Stimulated activated CD4-positive, alpha-beta T cell treated with anti-CD3 and anti-CD28 coated beads, TNF-alpha, amount 100 ng/mL, for 1 hour (primary cell): ENCODE measurements around the gene CD79A.
"Not testable (repeated sequence)": the region's sequence is repeated elsewhere in the genome, so short reads cannot be mapped to it uniquely, and the experiment has no call there.

ENCODE experiments used
- DNase-seq, 3 donors: peaks; one replicate each; pipeline ENCODE4 v3.0.0-alpha.2; 2020; ENCODE audit warnings: low read depth in 3 of 3, low spot score in 1 of 3

The CD79A gene

DNA sequence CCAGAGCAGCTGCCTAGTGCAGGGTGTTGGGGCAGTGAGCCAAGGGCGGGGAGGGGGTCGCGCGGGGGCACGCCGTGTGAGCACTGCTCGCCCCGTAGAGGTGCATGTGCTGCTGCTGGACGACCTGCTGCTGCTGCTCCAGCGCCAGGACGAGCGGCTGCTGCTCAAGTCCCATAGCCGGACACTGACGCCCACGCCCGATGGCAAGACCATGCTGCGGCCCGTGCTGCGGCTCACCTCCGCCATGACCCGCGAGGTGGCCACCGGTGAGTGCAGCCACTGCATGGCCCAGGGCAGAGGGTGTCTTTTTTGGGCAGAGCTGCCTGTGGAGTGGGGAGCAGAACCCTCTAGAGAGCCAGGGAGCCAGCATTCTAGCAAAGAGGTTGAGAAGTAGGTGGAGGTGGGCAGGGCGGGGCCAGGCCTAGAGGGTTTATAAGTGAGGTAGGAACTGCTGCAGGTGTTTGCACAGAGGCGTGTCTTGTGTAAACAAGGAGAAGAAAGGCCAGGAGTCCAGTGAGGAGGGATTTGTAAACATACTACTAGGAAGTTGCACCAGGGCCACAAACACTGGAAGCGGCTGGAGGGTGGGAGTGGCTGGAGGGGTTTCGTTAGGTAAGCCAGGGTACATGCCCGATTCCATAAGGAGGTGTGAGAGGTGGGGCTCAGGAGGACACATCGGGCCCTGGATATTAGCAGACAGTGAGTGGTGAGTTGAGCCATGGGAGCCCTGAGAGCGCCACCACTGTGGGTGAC lies 27.2 kb downstream of the CD79A start:
- no peak for DNase-seq

DNA sequence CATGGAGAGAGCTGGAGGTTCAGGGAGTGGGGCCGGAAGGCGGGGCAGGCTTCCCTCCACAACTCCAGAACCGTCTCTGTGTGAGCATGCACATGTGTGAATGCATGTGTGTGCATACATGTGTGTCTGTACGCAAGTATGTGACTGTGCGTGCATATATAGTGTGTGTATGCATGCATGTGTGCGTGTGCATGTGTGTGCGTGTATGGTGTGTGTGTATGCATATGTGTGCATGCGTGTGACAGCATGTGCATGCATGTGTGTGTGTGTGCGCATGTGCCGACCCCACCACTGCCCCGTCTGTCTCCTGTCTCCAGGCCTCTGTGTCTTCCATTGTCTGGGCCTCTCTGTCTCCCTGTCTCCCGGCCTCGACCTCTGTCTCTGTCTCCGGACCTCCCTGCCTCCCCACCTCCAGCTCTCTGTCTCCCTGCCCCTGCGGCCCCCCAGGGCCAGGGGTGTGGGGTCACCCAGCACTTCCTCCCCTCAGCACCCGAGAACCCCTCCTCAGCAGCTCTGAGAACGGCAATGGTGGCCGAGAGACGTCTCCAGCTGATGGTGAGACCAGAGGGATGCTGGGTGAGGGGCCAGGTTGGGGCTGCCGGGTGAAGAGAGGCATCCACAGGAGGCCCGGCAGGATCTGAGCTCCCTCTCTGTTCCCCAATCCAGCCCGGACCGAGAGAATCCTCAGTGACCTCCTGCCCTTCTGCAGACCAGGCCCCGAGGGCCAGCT lies 28.4 kb downstream of the CD79A start:
- no peak for DNase-seq

DNA sequence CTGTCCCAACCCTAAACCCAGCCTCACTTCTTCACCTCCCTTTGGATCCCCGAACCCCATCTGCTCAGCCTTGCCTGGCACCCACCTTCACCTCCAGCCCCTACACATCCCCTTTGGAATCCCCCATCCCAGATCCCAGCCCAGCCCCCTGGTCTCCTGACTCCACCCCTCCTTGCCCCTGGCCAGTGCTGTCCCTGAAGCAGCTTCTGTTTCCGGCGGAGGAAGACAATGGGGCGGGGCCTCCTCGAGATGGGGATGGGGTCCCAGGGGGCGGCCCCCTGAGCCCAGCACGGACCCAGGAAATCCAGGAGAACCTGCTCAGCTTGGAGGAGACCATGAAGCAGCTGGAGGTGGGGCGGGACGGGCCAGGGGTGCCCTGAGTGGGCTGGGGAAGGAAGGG lies 29.2 kb downstream of the CD79A start:
- no peak for DNase-seq

DNA sequence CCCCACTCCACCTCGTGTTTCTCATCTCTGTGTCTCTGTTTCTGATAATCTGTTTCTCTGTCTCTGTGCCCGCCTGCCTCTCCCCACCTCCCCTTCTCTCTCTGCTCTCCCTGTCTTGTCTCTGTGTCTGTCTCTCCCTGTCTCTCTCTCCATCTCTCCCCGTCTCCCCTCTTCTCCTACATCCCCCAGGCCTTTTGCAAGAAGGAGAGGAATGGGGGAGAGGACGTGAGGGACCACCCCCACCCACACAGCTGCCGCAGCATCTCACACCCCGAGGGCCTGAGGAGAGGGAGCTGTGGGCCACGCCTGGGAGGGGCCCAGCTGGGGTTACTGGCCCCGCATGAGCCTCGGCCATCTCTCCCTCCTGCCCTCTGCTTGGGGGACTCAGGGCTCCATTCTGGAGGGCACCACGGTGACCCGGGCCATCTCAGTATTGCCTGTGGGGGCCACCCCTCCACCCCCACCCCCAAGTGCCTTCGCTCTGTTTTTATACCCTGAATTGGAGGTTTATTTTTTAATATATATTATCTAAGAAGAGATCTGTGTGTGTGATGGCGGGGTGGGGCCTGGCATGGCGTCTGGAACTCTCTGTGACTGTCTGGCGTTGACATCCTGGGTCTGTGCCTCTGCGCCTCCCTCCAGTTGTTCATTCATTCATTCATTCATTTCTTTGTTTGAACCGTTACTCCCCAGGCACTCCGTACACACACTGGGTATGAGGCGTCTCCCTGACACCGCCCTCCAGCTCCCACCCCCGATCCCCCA lies 30.0 kb downstream of the CD79A start:
- no peak for DNase-seq

DNA sequence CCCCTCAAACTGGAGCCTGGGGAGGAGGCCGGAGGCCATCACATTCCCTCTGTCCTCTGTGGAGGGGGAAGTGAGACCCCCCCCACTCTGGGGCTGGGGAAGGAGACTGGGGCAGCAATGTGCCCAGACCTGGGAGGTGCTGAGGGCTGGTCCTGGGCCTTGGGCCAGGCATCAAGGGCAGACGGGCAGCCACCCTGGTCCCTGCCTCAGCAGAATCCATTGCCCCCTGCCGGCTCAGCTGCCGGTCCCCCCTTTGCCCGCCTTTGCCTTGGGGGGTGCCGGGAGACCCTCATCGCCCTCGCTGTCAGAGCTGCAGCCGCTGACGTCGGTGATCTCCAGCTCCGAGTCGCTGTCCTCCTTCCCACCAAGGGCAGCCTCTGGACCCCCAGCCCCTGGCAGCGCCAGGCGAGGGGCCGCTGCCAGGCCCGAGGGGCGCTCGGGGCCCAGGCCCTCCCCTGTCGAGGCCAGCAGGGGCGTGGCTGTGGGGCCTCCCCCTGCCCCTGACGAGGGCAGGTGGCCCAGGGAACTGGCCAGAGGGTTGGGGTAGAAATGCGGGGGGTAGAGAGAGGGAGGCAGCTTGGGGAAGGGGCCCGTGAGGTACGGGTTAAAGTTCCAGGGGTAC lies 31.0 kb downstream of the CD79A start:
- no peak for DNase-seq

DNA sequence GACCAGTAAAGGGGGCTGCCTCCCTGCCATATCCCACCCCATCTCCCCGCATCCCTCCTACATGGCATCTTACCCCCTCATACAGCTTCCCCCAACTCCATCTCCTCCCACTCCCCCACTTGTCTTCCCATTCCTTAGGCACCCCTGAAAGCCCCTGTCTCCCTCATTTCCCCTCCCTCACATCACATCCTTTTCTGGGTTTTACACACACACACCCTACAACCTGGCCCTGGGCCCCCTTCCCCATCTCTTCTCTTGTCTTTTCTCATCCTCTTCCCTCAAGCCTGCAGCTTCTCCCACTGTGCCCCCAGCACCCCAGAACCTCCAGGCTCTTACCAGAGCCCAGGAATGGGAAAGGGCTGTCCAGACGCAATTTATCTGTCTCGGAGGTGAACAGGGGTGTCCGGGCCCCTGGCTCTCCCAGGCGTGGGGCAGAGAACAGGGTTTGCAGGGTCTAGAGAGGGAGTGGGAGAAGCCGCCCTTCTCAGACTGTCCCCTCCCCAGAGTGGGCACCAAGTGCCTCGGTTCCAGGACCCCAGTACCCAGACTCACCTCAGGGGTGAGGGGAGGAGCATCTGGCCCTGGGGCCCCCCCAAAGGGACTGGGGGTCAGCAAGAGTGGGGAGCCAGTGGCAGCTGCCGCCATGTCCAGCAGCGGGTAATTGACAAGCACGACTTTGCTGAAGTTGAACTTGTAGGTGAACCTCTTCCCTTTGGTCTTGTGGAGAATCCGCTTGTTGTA lies 31.8 kb downstream of the CD79A start:
- DNase-seq = no peak

DNA sequence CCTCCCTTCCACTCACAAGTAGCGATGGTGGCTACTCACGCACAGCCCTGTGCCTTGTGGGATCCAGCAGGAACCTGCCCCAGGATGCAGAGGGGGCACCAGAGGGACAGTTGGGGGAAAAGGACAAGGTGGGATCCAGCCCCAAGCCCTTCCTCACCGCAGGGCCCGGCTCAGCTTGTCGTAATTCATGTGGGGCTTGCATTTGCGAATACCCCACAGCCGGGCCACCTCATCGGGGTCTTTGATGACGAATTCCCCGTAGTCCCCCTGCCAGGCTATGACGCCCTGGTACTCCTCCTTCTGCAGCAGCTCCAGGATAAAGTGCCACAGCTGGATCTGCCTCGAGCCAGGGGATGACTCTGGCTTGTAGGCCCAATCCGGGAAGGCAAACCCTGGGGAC lies 32.6 kb downstream of the CD79A start:
- DNase-seq = no peak

DNA sequence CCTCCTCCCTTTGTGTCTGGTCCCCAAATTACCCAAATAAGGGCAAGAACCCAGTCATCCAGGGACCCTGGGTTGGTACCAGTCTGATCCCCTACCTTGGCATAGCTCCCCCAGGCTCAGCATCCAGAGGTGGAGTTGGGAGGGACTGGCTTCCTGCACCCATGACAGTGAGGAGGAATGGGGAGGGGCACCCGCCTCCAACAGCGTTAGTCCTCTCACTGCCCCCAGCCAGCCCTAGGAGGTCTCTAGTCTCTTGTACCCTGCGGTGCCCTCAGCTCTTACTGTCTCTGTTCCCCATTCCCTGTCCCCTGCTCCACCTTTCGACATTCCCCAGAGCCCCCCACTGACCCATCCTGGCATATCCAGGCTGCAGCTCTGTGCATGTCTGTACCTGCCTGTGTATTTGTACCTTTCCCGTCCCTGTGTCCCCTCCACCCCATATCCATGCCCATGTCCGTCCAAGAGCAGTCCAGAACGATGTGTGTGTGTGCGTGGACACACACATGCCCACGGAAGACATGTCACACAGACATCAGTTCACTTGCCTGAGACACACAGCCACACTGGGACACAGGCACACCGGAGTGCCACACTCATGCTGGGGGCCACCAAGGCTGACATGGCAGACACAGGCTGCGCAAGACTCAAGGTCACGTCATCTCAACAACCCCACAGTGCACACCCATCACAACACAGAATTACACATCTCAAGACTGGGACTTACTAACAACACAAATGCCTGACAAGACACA lies 33.3 kb downstream of the CD79A start:
- DNase-seq = no peak

DNA sequence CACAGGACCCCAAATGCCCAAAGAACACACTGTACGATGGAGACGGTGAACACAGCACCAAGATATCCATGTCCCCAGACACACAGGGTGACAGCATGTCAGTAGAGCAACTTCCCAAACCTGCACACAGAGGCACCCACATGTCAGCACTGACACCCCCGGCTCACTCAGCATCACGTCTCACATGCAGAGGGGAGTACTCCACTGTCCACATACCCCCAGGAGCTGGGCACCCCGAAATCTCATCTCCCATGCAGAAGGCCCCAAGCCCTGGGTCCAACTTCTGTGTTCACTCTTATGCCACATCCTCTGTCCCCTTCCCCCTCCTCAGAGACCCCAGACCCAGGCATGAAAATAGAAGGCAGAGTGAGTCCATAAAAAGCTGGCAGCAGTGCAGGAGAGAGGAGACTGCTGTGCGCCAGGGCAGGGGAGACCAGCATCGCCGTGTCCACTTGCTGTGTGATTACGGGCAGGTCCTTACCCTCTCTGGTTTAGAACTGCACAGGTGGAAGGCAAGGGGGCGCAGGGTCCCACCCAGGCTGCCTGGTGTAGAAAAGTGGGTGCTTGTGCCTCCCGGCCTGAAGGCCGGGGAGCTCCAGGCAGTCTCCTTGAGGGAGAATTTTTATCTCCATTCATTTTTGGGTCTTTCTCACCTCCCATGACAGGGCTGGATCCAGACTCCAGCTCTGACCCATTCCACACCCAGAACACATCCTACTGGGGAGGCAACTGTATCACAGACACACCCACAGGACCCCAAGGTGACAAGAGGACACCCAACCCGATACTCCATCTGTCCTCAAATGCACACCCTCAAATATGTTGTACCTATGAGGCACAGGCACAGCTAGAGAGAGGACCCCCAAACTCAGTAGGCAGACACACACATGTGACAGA lies 34.2 kb downstream of the CD79A start:
- no peak for DNase-seq

DNA sequence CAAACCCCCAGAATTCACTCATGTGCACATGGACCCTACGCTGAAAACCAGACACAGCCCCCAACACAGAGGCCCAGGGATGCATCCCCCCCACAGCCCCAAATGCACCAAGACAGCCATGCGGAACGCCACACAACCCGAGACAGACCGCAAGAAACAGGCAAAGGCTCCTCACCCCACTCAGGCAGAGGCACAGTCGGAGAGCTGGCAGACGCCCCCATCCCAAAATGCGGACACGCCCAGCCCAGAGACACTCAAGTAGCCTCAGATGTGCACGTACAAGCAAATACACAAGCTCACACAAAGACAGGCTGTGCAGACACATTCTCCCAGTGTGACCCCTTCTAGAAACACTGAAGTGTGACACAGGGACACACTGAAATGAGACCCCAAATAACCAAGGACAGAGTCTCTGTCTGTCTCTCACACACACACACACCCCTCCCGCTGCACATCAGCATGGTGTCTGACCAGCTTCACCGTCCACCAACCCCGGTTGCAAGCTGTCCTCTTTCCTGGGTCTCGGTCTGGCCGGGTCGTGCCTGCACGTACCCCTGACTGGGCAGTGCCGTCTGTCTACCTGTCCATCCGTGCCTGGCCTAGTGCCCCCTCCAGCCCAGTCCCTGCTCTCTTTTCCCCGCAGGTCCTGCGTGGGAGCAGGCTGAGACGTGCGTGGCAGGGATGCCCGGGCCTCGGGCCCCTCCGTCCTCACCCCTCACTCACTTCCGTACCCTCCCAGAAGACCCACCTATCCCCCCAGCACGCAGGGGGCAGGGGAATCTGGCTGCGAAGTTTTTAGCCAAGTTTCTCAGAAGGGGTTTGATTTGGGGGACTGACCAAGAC lies 35.0 kb downstream of the CD79A start:
- DNase-seq = no peak

DNA sequence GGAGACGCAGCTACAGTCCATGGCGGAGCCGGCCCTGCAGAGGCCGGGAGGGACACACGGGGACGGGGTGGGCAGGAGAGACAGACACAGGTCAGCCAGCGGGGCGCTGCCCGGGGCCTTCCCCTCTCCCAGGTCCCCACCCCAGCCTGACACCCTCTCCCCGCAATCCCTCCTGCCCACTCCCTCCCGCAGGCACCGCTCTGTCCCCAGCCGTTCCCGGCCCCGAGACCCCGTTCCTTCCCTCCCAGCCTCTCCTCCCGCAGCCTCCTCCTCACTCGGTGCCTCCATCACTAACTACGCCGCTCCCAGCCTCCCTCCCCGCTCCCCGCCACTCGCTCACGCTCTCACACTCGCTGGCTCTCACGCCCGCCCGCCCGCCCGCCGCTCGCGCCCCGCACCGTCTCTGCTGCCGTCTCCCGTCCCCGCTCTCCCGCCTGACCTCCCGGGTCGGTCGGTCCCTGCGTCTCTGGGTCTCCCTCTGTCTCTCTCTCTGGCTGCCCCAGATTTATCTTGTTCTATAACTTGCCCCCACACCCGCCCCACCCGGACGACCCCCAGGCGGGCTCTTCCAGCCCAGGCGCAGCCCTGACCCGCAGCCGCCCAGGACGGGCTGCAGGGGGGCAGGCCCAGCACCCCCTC lies 35.9 kb downstream of the CD79A start:
- DNase-seq = no peak

DNA sequence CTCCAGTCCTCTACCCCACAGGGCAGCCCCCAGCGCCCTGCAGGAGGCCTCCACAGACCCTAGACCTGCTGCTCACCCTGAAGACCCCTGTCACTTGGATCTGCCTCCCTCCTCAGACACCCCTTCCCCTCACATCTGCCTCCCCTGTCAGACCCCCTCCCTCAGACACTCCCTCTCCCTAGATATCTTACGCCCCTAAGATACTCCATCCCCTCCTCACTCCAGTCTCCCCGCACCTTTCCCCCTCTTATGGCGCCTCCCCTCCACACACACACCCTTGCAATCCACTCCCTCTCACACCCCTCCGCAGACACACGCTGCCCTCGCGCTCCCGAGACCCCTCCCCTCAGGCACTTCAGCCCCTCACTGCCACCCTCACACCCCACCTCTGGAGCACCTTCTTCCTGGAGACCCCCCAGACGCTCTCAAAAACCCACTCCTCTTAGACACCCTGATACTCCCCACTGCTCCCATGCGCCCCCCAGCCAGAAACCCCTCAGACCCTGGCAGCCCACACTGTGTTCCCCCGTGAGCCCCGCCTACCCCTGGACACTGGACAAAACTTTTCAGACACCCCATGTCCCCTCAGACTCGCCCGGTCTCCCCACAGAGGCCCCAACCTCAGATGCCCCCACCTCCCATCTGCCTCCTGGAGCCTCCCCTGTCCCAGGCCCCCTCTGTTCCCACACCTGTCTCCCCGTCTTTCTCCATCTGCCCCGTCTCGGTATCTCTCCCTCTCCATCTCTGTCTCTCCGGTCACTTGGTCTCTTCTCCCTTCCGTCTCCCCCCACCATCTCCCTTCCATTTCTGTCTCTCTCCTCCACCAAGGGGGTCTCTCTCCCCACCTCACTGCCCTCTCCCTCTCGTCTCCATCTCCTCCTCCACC lies 36.7 kb downstream of the CD79A start:
- no peak for DNase-seq

DNA sequence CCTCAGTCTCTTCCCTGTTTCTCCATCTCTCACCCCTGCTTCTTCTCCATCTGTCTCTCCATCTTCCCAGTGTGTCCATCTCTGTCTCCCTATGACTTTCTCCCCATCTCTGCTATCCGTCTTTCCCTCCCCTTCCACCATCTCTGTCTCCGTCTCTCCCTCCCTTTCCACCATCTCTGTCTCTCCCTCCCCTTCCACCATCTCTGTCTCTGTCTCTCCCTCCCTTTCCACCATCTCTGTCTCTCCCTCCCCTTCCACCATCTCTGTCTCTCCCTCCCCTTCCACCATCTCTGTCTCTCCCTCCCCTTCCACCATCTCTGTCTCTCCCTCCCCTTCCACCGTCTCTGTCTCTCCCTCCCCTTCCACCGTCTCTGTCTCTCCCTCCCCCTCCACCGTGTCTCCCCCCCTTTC lies 37.4 kb downstream of the CD79A start:
- DNase-seq = not testable (repeated sequence)

DNA sequence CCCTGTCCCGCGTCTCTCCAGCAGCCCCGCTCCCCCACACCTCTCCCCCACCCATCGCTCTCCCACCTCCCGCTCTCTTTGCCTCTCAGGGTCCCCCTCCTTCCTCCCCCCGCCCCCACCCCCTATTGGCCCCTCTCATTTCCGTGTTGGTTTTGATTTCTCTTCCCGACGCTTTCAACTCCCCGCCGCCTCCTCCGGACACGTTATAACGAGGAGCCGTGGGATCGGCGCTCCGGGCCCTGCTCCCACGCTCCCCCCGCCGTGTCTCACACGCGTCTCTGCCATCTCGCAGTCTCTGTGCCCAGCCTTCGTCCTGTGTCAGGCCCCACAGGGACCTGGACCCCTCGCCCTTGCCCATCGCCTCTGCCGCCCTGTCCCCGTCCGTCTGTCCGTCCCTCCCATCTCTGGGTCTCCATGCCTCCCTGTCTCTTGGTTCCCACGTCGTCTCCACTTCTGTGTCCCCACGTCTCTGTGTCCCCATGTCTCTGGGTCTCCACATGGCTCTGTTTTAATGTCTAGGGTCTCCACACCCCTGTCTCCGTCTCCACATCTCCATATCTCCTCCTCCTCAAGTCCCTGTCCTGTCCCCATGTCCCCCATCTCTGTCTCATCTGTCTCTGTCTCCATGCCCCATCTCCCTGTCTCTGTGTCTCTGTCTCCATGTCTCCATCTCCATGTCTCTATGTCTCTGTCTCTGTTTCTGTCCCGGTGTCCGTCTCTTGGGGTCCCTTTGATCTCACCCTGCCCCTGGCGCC lies 38.1 kb downstream of the CD79A start:
- no peak for DNase-seq

DNA sequence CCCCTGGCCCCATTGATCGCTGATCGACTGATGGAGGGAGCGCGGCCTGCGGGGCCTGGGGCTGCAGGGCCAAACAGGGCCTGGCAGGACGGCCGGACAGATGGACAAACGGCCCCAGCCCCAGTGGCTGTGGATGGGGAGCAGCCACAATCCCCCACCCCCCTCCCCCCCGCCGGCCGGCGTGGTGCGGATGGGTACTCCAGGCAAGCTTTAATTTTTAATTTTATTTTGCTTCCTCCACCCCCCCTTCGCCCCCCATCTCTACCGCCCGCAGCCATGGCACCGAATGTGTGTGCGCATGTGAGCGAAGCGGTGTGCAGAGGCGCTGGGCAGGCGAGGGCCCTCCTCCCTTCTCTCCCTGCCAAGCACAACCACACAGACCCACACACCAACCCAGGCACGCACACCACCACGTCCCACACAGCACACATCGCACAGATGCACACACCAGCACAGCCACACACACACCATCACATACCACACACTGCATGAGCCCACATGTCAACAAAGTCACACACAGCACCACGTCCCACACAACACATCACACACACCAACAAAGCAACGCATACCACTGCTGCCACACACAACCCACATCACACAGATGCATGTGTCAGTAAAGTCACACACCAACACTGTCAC lies 38.8 kb downstream of the CD79A start:
- DNase-seq = no peak

DNA sequence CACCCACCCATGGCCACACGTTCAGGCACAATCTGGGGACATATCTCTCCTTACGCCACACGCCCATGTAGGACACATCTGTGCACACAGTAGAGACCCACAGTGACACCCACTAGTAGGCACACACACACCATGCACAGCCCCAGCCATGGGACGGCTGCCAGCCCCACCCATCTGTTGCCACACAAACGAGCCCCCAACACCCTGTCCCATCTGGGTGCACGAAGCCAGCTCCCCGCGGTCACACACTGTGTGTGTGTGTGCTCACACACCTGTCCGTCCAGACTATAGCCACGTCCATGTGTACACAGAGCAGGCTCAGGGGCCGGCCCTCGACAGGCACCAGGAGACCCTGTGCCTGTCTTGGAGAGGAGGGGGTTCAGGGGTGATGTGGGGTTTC lies 40.6 kb downstream of the CD79A start:
- DNase-seq = no peak
